Measurements from ENCODE around the gene ZNF500. TPM values are rescaled to one million over a fixed set of nuclear protein-coding genes. Genes with fewer than 3 reads are reported as not detected.

Gene ZNF500
- total RNA-seq, 1 donor from 2014 or later = 5.8 TPM

DNA sequence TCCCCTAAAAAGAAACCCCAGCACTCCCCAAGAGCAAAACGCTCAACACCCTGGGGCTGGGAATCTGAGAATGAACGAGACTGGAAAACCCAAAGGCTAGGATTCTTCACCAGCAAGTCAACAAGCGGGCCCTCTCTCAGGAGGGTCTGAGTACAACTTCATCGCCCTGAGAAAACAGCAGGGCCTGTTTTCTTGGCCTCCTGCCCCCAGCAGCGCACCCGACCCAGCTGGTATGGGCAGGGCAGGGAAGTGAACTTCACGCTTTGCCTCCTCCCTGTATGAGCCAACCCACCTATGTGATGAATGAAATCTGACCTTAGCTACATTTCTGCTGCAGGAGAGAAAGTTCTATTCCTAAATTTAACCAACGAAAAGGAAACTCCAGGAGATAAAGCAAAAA lies 62.5 kb downstream of the ZNF500 start:
- H3K27me3 ChIP-seq (ENCODE audit: control insufficient read depth, insufficient read depth, low read length) = no peaks in the 10 kb centered on the region
- TF ChIP-seq CTCF (IDR thresholded peaks at IDR 0.05; ENCODE audit: insufficient read depth, low read length, severe bottlenecking) = no peak
- peaks cover 24% of the 10 kb centered on the region for H3K36me3 ChIP-seq (ENCODE audit: control insufficient read depth, insufficient read depth, low read length)
- no peak overlapping the region for H3K4me3 ChIP-seq (ENCODE audit: low read depth, low read length)
- FAIRE-seq (no peak), DNase-seq (ENCODE audit: low read depth) (no peak)

DNA sequence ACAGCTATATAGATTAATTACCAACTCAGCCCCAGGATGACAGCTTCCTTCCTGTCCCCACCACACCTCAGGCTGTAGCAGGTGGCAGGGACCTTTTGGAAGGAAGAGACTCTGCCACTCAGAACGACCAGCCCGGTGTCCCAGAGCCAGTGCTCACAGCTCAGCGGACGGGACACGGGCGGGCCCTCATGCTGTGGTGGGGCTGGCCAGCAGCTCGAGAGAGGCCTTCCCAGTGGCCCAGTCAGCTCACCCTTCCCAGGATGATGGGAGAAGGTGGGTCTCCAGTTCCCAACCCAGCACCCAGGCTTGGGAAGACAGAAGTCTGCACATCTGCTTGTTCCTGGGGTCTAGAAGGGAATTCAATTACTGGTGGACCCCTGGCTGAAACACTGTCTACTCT lies 63.1 kb downstream of the ZNF500 start:
- no peak for TF ChIP-seq CTCF (IDR thresholded peaks at IDR 0.05; ENCODE audit: insufficient read depth, low read length, severe bottlenecking)
- Histone ChIP-seq H3K27me3 (ENCODE audit: control insufficient read depth, insufficient read depth, low read length) (no peaks in the 10 kb centered on the region), H3K36me3 (ENCODE audit: control insufficient read depth, insufficient read depth, low read length) (peaks cover 28% of the 10 kb centered on the region), H3K4me3 (ENCODE audit: low read depth, low read length) (no peak overlapping the region)
- no peak for DNase-seq (ENCODE audit: low read depth)
- no peak for FAIRE-seq

- H3K4me3 ChIP-seq (ENCODE audit: low read depth, low read length) = no peak overlapping the region
- DNase-seq (ENCODE audit: low read depth) (no peak), FAIRE-seq (no peak)
- no peaks in the 10 kb centered on the region for H3K27me3 ChIP-seq (ENCODE audit: control insufficient read depth, insufficient read depth, low read length)
- TF ChIP-seq CTCF (IDR thresholded peaks at IDR 0.05; ENCODE audit: insufficient read depth, low read length, severe bottlenecking) = no peak
- peaks cover 36% of the 10 kb centered on the region for H3K36me3 ChIP-seq (ENCODE audit: control insufficient read depth, insufficient read depth, low read length)
Measured at GRCh38 chr16:4702466-4702808, 64.5 kb downstream of the ZNF500 start.

GRCh38 chr16:4701791-4702465 lies 65.0 kb downstream of the ZNF500 start:
- DNase-seq (ENCODE audit: low read depth) = no peak
- peaks cover 39% of the 10 kb centered on the region for H3K36me3 ChIP-seq (ENCODE audit: control insufficient read depth, insufficient read depth, low read length)
- no peak for TF ChIP-seq CTCF (IDR thresholded peaks at IDR 0.05; ENCODE audit: insufficient read depth, low read length, severe bottlenecking)
- no peak overlapping the region for H3K4me3 ChIP-seq (ENCODE audit: low read depth, low read length)
- H3K27me3 ChIP-seq (ENCODE audit: control insufficient read depth, insufficient read depth, low read length) = no peaks in the 10 kb centered on the region
- no peak for FAIRE-seq

GRCh38 chr16:4700997-4701743 lies 65.8 kb downstream of the ZNF500 start:
- FAIRE-seq = no peak
- Histone ChIP-seq H3K36me3 (ENCODE audit: control insufficient read depth, insufficient read depth, low read length) (peaks cover 37% of the 10 kb centered on the region), H3K27me3 (ENCODE audit: control insufficient read depth, insufficient read depth, low read length) (no peaks in the 10 kb centered on the region), H3K4me3 (ENCODE audit: low read depth, low read length) (no peak overlapping the region)
- no peak for DNase-seq (ENCODE audit: low read depth)
- TF ChIP-seq CTCF (IDR thresholded peaks at IDR 0.05; ENCODE audit: insufficient read depth, low read length, severe bottlenecking) = no peak

Data from bronchial epithelial cell (primary cell).